Loucy (cell line): ENCODE results near the gene FAM25G.
"Not testable (repeated sequence)": the region's sequence is repeated elsewhere in the genome, so short reads cannot be mapped to it uniquely, and the experiment has no call there.

Experiments used
- CTCF ChIP-seq: fragments of 200-600 bp; sonication (generic); conservative IDR thresholded peaks from 2 replicates; pipeline ENCODE4 v1.5.1; 2014; ENCODE audit warnings: mild to moderate bottlenecking, antibody characterized with exemption, low read length
- EZH2phosphoT487 ChIP-seq: fragments of 200-600 bp; IDR thresholded peaks from 2 replicates; pipeline ENCODE4 v1.6.1; 2018; ENCODE audit warnings: antibody characterized with exemption, mild to moderate bottlenecking, moderate library complexity, borderline replicate concordance

- not testable (repeated sequence) for TF ChIP-seq CTCF, EZH2phosphoT487
Measured at GRCh38 chr10:47465216-47465917, 26.1 kb downstream of the FAM25G start.
